ENCODE measurements around the gene HOXA7. TPM values are rescaled to one million over a fixed set of nuclear protein-coding genes. Genes with fewer than 3 reads are reported as not detected.

HOXA7 gene
- total RNA-seq, 1 donor from 2014 or later = 6.3 TPM

DNA sequence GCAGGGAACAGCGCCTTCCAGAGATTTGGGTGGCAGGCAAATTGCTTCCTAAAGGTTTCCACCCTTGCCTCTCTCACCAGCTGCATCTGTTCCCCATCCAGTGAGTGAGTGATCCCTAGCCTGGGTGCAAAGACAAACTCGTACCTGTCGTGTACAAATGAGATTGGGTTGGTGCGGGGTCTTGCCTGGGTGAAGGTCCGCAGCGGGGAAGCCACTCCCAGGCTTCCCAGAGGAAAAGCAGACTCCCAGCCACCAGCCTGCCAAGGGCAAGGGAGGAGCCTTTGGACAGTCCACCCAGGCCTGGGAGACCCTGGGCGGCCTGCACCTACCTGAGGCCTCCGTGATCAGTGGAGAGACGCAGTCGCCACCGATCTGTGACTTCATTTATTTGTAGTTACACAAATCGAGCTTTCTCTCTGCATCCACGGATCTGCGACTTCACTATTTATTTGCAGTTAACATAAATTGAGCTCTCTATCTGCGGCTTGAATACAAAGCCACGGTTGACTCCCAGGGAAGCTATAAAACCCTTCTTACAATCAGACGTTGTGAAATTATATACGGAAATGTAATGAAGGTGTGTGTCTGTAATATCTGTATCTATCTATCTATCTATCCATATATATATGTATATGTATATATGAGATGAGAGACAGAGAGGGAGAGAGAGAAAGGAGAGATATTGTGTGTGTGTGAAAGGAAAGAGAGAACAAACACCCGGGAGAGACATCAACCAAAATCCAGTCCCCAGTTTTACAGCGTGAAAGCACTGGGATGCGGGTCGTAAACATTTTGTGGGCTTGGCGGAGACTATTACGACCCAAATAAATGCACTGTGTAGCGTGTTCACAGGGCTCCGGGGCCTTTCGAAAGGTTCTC, 3.0 kb upstream of the HOXA7 start:
- peak; percentile 37 for DNase-seq (ENCODE audit: low spot score)

DNA sequence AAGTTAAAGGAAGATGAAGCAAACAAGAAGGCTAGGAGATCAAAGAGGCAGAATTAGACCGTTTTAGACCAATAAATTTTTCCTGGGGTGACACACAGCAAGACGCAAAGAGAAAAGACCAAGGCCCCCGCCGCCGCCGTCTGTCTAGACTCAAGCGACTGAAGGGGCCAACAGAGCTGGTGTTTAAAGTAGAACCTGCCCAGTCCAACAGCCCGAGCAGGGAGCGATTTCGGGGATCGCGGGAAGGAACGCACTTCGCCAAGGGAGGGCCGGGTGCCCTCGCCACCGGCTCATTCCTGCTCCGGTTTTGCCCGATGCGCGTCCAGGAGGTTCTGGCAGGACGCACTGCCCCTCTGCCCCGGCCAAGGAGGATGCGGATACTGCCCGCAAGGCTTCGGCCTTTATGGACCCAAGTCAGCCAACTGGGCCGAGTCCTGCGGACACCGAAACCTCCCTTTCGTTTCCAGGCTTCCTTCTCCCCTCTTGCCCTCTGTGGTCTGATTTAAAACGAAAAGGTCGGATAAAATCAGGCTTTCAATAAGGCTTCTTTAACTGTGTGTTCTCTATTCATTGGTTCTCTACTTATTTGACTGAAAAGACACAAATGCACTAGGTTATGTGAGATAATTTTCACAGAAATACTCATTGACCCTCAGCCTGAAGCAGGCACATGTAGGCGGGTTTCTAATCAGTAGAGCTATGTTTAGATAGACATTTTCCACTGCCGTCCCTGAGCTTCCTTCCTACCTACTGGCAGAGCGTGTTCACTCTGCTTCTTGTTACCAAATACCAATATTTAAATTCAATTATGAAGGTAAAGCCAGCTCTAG, 2.2 kb upstream of the HOXA7 start:
- peak; percentile 46 for DNase-seq (ENCODE audit: low spot score)

DNA sequence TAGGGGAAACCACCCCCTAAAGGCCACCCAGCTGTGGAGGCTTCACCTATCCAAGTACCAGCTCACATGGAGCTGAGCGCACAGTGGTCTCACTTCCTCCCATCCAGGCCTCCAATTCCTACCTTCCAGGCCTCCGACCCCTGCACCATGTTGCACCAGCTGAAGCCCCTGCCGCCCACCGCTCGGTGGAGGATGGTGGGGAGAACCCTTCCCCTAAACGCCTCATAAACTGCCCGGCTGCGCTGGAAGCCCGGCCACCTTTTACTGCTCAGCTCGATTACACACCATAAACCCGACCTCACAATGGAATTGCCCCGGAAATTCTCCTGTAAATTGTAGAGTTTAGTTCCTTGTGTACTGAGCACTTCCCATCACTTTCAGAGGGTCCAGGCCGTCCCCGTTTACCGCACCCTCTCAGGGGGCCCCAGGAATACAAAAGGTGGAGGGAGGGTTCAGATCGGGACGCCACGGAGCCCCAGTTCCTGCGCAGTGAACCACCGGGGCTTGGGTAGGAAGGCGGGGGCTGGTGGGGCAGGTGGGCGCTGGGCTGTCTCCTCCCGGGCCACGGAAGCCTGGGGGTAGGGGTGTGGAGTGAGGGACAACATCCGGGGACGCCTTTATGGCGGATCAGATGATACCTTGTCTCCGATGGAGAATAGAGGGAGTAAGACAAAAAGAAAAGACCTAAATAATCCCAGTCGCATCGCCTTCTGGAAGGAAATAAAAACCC, 1.4 kb upstream of the HOXA7 start:
- peak; percentile 29 for DNase-seq (ENCODE audit: low spot score)

DNA sequence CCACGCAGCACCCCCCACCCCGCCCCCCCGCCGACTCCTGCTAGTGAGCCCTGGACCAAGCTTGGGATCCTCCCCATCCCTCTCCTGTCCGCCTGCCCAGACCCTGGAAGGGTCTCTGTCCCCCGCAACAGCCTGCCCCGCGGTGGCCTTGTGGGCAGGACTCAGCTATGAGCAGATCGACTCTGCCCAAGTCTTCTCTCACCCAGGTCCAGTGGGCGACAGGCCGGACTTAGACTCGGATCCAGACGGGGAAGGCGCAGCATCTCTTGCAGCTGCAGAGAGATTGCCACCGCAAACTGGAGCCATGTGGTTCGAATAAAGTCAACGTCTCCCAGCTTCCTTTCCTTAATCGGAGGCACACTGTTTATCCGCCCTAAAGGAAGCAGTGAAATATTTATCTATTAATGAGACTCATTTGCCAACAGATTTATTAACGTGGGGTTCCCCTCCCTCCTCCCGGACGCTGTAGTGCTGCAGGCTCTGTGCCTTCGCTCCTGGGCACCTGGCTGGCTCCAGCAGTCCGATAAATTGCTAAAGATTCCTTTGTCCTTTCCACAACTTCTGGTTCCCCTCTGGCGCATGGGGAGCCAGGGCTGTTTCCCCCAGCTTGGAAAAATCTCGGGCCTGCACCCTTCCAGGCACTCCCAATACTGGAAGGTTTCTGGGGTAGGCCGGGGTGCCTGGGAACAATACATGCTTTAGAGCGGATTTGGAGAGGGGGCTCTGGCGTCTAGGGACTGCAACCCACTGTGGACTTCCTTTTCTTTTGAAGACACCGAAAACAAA, 634 bp upstream of the HOXA7 start:
- DNase-seq (ENCODE audit: low spot score) = no peak

DNA sequence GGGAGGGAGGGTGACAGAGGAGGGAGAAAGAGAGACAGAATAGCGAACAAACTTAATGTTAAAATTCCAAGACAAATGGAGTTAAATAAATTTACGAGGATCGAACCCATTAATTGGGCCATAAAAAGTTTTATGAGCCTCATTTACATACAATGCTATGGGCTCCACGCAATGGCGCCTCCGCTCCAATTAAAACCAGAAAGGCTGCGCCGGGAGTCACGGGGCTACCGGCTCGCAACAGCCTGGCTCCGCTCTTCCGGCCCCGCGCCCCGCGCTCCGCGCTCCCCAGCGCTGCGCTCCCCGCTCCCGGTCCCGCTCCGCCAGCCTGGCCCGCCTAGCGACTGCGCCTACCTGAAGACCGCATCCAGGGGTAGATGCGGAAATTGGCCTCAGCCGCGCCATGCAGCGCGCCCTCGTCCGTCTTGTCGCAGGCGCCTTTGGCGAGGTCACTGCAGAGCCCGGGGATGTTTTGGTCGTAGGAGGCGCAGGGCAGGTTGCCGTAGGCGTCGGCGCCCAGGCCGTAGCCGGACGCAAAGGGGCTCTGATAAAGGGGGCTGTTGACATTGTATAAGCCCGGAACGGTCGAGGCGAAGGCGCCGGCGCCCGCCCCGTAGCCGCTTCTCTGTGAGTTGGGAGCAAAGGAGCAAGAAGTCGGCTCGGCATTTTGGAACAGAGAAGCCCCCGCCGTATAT, 513 bp downstream of the HOXA7 start:
- peak; percentile 46 for DNase-seq (ENCODE audit: low spot score)

DNA sequence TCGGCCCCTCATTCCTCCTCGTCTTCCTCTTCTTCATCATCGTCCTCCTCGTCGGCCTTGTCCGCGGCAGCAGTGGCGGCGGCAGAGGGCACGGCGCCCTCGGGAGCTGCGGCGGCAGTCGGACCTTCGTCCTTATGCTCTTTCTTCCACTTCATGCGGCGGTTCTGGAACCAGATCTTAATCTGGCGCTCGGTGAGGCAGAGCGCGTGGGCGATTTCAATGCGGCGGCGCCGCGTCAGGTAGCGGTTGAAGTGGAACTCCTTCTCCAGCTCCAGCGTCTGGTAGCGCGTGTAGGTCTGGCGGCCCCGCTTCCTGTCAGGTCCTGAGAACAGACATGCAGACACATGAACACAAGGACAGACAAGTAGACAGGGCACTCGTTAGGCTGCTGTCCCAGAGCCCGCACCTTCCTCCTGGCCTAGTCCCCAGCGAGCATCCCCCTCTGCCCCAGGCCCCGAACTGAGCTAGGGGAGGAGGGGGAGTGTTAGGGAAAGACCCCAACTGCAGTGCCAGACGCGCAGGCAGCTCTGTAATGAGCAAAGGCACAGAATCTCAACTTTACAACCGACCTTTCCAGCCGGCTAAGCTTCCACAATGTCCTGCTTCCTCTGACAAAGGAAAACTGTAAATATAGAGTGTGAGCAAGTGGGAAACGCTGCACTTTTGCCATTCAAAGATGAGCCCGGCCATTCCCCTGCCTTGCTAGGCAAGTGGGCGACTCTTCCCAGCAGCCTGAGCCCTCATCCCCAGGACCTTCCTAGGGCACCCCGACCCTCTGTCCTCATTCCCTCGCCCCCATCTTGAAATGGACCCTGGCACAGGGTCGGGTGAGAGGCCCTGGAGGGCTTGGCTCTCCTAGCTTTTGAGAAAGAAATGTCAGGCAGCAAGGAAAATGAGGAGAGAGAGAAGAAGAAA, 1.3 kb downstream of the HOXA7 start:
- DNase-seq (ENCODE audit: low spot score) = peak; percentile 49

DNA sequence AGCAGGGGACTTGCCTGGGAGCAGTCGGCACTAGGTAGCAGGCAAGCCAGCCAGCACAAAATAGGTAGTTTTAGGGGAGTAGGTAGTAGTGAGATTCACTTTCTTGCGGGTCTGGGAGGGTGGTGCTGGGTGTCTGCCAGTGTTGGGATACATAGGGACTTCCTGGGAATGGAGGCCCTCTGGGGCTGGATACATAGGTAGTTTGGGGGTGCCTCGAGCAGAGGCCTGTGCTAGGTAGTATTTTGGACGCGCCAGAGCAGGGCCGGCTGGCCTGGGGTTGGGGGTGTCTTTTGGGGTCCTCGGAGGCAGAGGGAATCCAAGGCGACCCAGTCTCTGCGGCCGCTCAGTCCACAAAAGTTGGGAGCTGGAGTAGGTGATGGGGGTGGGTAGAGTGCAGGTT, 2.1 kb downstream of the HOXA7 start:
- no peak for DNase-seq (ENCODE audit: low spot score)

DNA sequence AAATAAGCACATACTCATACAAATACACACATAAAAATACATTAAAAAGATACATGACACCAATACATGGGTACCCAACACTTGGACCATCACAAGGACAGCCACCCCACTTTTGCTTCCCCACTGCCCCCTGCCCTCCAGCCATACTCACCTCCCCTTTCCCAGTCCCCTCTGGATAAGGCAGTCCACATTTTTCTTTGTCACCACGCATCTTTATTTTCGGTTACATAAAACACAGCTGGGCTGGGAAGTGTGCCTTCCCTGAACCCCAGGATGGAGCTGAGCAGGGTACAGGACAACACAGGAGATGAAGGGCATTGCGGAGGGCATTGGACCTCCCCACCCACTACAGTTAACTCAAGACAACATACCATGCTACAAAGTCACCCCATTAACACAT, 2.9 kb downstream of the HOXA7 start:
- no peak for DNase-seq (ENCODE audit: low spot score)

DNA sequence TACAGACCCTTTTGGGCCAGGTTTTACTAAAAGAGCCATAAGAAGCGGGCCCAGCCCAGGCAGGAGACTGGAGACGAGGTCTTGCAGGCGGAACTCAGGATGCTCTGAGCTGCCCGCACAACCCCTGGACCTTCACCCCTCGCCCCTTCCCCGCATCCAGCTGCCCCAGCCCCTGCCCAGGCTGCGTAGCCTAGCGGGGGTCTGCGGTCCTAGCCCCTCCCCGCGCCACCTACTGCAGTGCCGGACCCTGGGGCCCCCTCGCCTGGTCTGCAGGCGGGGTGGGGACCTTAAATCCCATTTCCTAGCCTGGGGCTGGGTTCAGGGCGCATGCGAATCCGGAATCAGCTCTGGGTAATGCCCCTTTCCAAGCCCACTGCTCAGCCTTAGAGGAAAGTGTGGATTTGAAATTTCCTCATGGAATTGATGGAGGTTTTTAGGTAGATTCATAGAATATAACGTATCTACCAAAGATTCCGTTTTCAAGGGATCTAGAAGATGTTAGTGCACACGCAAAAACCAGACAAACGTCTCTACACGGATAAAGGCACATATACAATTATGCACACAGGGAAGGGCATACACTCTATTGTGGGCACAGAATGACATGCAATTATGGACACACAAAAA, 3.5 kb downstream of the HOXA7 start:
- no peak for DNase-seq (ENCODE audit: low spot score)

DNA sequence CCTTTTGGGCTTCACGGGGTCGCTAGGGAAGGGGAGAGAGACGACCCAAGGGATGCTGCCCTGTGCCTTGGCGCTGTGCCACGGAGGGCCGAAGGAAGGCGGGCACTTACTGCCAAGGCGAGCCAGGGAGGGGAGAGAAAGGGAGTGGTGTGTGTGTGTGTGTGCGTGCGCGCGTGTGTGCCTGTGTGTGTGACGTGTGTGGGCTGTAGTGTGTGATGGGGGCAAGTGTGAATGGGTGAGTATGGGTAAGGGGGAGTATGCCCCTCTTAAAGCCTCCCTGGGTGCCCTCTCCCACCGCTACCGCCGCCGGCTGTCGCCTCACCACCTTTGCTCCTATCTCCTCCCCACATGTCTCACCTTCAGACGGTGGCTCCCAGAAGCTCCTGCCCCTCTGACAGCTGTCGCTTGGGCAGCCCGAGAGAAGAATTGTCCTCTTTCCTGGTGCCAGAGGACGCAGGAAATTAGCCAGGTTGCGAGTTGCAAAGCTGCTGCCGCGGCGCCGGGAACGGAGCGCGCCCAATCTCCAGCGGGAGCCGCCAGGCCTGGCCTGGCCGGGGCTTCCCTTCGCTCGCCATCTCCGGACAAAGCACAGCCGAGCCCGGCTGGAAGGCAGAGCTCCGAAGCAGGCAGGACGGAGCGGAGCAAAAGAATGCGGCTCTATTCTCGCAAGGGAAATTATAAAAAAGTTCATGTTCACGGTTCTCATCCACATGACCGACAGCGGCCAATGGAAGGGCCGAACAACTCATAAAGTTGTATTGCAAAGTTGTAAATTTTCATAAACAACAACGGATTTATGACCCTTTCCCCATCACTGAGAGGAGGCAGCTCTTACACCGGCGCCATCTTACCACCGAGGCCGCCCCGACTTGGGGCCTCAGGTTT, 4.3 kb downstream of the HOXA7 start, which contains the start of gene HOXA3:
HOXA3 (minus strand) TSS at position 653 of the 885 bp plus-strand sequence. CDS start 41,943 bp downstream, outside the sequence.
- DNase-seq (ENCODE audit: low spot score) = peak; percentile 70

DNA sequence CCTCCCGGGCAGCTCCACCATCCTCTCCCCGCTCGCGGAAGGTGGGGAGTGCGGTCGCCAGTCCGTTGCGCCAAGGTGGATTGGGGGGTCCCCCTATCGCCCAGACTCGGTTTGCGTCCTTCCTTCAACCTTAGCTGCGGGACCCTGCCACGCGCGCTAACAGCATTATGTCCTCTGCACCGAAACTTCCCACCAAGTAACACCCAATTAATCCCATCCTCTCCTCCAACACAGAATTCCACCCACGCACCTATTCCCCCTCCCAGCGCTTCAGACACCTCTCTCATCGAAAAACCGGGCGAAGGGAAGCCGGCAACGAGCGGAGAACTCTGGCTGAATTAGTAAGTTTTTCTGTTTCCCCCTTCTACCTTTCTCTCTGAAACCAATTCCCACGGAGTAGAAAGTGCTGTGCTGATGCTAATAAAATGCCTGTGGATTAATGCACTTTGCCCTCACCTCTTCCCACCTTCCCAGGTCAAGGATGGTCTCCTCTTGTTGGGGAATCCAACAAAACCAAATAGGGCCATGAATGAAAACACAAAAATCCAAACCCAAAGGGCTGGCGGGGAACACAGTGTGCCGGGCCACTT, 5.0 kb downstream of the HOXA7 start:
- no peak for DNase-seq (ENCODE audit: low spot score)

DNA sequence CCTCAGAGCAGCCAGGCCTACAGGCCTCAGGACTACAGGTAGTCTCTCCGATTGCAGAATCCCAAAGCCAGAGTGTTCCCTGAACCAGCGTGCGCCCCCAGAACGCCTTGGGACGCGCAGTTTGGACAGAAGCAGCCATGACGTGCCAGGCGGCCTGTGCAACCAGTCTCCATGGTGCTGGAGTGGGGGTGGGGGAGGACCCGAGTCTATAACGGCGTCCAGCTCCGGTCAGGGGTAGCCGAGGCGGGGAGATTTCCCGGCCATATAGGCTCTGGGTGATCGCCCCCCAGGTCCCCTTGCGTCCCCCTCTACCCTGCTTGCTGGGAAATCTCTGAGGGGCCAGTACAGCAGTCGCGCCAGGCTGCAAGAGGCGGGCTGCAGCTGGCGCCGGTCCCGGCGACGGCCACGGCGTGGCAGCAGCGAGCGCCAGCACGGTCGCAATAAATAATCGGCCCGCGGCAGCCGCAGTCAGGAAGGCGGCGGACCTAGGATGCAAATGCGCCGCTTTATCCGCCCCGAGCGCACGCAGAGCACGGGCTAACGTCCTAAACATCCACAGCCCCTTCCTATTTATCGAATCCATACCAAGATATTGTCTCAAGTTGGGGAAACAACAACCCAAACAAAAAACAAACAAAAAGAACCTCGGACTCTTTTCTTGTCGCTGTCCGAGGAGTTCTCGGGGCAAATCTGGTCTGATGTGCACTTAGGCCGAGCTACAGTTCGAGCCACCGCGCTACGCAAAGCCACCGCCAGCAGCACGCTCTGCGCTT, 5.7 kb downstream of the HOXA7 start:
- peak; percentile 79 for DNase-seq (ENCODE audit: low spot score)

DNA sequence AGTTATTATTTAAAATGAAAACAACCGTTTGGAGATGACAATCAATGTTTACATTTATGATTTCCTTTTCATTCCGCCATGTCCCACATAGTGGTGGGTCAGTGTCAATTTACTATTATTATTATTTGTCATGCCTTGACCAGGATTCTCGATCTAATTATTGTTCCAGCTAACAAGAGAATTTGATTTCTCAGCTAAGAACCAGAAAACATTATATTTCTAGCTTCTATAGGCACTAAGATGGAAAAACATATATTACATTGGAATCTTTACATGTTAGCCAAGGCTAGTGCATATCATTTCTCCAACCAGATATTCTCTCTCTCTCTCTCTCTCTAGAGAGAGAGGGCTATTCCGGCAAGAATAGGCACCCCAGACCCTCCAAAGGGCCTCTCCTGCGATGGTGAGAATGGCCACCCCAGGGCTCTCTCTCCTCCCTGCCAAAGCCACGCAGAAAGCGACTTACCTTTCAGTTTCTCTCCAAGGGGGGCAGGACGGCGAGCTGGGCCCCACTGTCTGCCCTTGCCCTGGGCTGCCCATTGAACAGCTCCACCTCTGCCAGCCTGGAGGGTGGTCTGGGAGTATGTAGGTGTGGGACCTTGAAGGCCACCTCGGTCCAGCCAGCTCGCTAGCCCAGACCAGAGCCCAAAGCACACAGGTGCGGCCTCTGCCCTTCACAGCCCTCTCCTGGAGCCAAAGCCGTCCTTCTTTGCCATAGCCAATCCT, 6.5 kb downstream of the HOXA7 start:
- peak; percentile 43 for DNase-seq (ENCODE audit: low spot score)

DNA sequence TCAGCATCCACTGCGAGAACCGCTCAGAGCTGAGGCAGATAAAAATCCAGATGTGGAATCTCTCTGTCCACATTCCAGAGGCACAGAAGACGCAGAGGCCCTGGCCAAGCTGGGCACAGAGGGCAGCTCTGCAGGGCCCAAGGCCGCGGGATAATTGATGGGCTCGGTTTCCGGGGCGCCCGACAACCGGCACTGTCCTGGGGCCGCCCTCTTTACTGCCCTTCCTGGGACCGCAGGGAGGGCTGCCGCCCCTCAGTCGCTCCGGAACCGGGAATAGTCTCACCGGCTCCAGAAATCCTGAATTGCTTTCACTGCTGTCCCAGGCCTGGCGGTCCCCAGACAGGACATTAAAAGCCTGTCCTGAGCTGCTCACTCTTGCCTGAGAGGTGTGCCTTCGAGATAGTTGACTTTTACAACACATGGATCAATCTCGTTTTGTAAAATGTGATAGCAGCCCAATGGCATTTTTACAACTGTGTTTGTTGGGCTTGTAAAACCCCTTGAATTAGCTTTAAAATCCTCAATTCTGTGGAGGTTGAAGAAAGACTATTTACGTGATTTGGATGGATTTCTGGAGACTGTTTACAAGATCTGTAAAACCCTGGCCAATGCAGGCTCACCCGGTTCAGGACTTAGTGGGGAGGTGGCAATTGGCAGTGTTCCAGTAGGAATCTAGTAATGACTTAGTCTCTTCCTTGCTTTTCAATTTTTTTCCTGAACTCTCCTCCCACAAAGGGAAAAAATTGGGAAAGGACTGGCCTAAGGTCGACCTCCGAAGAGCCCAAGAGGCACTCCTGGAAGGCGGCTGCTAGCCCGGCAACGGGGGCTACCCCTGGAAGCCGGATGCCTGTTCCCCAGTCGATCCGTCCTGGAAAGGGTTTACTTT, 7.5 kb downstream of the HOXA7 start:
- DNase-seq (ENCODE audit: low spot score) = peak; percentile 43
